ENCODE results near the gene NSRP1. TPM values are rescaled to one million over a fixed set of nuclear protein-coding genes. Genes with fewer than 3 reads are reported as not detected.
A peak's percentile ranks its signal among the peaks of the same experiment; 100 is the strongest.

NSRP1 gene
- total RNA-seq, 1 experiment from 2014 or later, result 22.8 TPM

GRCh38 chr17:30093463-30094147, 23.0 kb upstream of the NSRP1 start:
- 0 out of 2 replicates have a peak, but pooled peaks cover 3% of the 10 kb centered on the region for H3K4me1 Mint-ChIP-seq
- ChIA-PET POLR2A (interaction anchor here (0.6 to 1.4 kb wide), 2 partner anchors 11 to 63 kb away, joined by 3 read pairs; no protein-coding TSS in a partner anchor), CTCF (interaction anchor here (0.5 to 5.6 kb wide), 96 partner anchors 9 to 724 kb away, joined by 3 to 114 read pairs (median 5); partner anchors contain the start of genes BLMH, CORO6, NSRP1 and SLC6A4)
- H3K36me3 Mint-ChIP-seq, result no peaks in the 10 kb centered on the region
- no peaks in the 10 kb centered on the region; the same call in 1 of the 2 replicates for H3K27me3 Mint-ChIP-seq (ENCODE audit: low read depth)
- ATAC-seq (peak; percentile 92), DNase-seq (ENCODE audit: low spot score) (peak; percentile 72)
- H3K27ac Mint-ChIP-seq, result no peak overlapping the region
- no peaks in the 10 kb centered on the region for H3K9me3 Mint-ChIP-seq
- TF ChIP-seq CTCF (IDR thresholded peaks at IDR 0.05) (peak; percentile 94), GTF2I (CRISPR knock-in tag; conservative IDR thresholded peaks at IDR 0.05) (no peak)
- no peak overlapping the region for H3K4me3 Mint-ChIP-seq

- Mint-ChIP-seq H3K27ac (no peak overlapping the region), H3K9me3 (no peaks in the 10 kb centered on the region), H3K4me3 (no peak overlapping the region), H3K36me3 (no peaks in the 10 kb centered on the region), H3K4me1 (0 out of 2 replicates have a peak, but pooled peaks cover 3% of the 10 kb centered on the region), H3K27me3 (ENCODE audit: low read depth) (no peaks in the 10 kb centered on the region; the same call in 1 of the 2 replicates)
- ATAC-seq (peak; percentile 38), DNase-seq (ENCODE audit: low spot score) (no peak)
- POLR2A ChIA-PET, result interaction anchor here (0.6 kb wide), 2 partner anchors 165 to 776 kb away, joined by 3 read pairs; no protein-coding TSS in a partner anchor
- CTCF ChIA-PET, result interaction anchor here (0.6 to 5.6 kb wide), 39 partner anchors 10 to 741 kb away, joined by 3 to 114 read pairs (median 4); partner anchors contain the start of gene SSH2
- TF ChIP-seq RELA (CRISPR knock-in tag; IDR thresholded peaks at IDR 0.05; ENCODE audit: borderline replicate concordance), result no peak
- TF ChIP-seq CTCF (IDR thresholded peaks at IDR 0.05), result peak; percentile 36; the same call in 1 of the 2 replicates
Measured at GRCh38 chr17:30095507-30096244, 20.9 kb upstream of the NSRP1 start.

- Mint-ChIP-seq H3K4me3 (no peak overlapping the region), H3K27ac (no peak overlapping the region), H3K9me3 (no peaks in the 10 kb centered on the region), H3K4me1 (peaks cover 5% of the 10 kb centered on the region; the same call in 1 of the 2 replicates), H3K27me3 (ENCODE audit: low read depth) (no peaks in the 10 kb centered on the region), H3K36me3 (no peaks in the 10 kb centered on the region)
- DNase-seq (ENCODE audit: low spot score), result no peak
- ChIA-PET POLR2A (no interaction called here), CTCF (interaction anchor here (6.9 kb wide), 1 partner anchor 7 kb away, joined by 114 read pairs; no protein-coding TSS in a partner anchor)
- no peak for ATAC-seq
- TF ChIP-seq ATF1 (CRISPR knock-in tag; IDR thresholded peaks at IDR 0.05), result no peak
- no peak for TF ChIP-seq IRF2 (CRISPR knock-in tag; IDR thresholded peaks at IDR 0.05; ENCODE audit: borderline replicate concordance, low read depth)
- no peak for TF ChIP-seq FOXJ3 (CRISPR knock-in tag; IDR thresholded peaks at IDR 0.05; ENCODE audit: borderline replicate concordance)
- no peak for TF ChIP-seq ZNF423 (CRISPR knock-in tag; IDR thresholded peaks at IDR 0.05)
- TF ChIP-seq CDX4 (CRISPR knock-in tag; IDR thresholded peaks at IDR 0.05; ENCODE audit: borderline replicate concordance), result no peak
- no peak for TF ChIP-seq HMGXB4 (CRISPR knock-in tag; IDR thresholded peaks at IDR 0.05)
- no peak for TF ChIP-seq ZNF425 (CRISPR knock-in tag; conservative IDR thresholded peaks at IDR 0.05)
- TF ChIP-seq ZNF396 (CRISPR knock-in tag; IDR thresholded peaks at IDR 0.05; ENCODE audit: borderline replicate concordance), result no peak
- no peak for TF ChIP-seq TCF7 (CRISPR knock-in tag; IDR thresholded peaks at IDR 0.05; ENCODE audit: low read depth)
- no peak for TF ChIP-seq NFE2L1 (CRISPR knock-in tag; IDR thresholded peaks at IDR 0.05)
- no peak for TF ChIP-seq STAT6 (CRISPR knock-in tag; conservative IDR thresholded peaks at IDR 0.05; ENCODE audit: low read depth)
Measured at GRCh38 chr17:30101686-30102390, 14.8 kb upstream of the NSRP1 start.
